GM12874 (cell line): ENCODE results near the gene KIF22.

Experiments
- TF ChIP-seq, protein P1 (sequence below): IDR thresholded peaks from 2 replicates; pipeline ENCODE4 v1.5.1; 2011; ENCODE audit warnings: low read depth, mild to moderate bottlenecking, control low read depth, low read length, moderate library complexity; ENCODE audit not compliant: insufficient read depth

The KIF22 gene

DNA sequence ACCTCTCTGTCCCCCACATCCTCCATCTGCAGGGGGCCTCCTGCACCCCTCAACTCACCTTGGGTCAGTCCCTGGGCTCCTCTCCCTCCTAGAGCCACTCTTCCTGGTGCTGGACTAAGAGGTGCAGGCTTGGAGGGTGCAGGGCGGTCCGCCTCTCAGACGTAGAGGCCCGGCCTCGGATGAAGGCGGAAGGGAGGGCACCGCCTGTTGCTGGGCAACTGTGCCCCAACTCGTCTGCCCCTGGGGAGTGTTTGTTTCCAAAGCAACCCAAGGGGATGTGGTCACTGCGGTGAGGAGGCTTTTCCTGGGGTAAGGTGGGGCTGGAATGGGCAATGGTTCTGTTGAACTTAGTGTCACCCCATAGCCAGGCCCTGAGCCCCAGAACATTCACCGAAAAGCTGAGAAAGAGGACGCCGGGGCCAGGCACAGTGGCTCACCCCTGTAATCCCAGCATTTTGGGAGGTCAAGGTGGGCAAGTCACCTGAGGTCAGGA lies 44.7 kb upstream of the KIF22 start, which contains the start of gene C16orf54:
C16orf54 (minus strand) TSS at position 138 of the 493 bp plus-strand sequence. CDS start 1,039 bp downstream, outside the sequence.
- TF ChIP-seq, protein P1, sequence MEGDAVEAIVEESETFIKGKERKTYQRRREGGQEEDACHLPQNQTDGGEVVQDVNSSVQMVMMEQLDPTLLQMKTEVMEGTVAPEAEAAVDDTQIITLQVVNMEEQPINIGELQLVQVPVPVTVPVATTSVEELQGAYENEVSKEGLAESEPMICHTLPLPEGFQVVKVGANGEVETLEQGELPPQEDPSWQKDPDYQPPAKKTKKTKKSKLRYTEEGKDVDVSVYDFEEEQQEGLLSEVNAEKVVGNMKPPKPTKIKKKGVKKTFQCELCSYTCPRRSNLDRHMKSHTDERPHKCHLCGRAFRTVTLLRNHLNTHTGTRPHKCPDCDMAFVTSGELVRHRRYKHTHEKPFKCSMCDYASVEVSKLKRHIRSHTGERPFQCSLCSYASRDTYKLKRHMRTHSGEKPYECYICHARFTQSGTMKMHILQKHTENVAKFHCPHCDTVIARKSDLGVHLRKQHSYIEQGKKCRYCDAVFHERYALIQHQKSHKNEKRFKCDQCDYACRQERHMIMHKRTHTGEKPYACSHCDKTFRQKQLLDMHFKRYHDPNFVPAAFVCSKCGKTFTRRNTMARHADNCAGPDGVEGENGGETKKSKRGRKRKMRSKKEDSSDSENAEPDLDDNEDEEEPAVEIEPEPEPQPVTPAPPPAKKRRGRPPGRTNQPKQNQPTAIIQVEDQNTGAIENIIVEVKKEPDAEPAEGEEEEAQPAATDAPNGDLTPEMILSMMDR: no peak

DNA sequence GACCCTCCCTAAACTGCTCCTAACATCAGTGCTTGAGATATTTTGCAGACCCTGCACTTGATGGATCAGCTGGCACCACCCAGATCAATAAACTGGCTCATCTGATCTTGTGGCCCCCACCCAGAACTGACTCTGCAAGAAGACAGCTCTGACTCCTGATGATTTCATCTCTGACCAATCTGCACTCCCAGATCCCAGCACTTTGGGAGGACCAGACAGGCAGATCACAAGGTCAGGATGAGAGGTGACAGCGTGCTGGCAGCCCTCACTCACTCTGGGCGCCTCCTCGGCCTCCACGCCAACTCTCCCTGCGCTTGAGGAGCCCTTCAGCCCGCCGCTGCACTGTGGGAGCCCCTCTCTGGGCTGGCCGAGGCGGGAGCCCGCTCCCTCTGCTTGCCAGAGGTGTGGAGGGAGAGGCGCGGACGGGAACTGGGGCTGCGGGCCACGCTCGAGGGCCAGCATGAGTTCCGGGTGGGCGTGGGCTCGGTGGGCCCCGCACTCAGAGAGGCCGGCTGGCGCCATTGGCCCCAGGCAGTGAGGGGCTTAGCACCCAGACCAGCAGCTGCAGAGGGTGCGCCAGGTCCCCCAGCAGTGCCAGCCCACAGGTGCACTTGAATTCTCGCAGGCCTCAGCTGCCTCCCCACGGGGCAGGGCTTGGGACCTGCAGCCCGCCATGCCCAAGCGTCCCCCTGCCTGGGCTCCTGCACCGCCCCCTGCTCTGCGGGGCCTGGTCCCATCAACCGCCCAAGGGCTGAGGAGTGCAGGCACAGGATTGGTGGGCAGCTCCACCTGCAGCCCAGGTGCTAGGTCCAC lies 42.4 kb upstream of the KIF22 start:
- TF ChIP-seq, protein P1: no peak

DNA sequence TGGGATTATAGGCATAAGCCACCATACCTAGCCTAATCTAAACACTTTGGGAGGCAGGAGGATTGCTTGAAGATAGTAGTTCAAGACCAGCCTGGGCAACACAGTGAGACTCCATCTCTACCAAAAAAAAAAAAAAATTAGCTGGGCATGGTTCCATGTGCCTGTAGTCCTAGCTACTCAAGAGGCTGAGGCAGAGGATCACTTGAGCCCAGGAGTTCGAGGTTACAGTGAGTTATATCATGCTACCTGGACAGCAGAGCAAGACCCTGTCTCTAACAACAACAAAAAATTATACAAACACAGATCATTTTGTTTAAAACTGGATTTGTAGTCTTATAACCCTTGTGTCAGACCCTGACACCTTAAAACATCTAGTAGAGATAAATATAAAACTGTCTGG lies 37.0 kb upstream of the KIF22 start:
- TF ChIP-seq, protein P1: no peak

DNA sequence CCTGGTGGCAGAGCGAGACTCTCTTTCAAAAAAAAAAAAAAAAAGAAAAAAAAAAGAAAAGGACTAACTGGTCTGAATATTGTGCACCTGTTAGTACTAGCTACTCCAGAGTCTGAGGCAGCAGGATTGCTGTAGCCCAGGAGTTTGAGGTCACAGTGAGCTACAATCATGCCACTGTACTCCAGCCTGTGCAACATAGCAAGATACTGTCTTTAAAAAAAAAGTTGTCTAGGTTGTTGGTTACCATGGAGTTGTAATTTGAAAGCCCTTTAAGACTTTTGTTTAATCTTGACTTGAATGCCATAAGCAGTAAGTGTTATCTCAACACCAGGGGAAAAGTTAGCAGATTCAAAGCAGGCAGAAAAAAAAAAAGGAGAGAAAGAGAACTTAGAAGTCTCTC lies 33.9 kb upstream of the KIF22 start:
- TF ChIP-seq, protein P1: no peak

DNA sequence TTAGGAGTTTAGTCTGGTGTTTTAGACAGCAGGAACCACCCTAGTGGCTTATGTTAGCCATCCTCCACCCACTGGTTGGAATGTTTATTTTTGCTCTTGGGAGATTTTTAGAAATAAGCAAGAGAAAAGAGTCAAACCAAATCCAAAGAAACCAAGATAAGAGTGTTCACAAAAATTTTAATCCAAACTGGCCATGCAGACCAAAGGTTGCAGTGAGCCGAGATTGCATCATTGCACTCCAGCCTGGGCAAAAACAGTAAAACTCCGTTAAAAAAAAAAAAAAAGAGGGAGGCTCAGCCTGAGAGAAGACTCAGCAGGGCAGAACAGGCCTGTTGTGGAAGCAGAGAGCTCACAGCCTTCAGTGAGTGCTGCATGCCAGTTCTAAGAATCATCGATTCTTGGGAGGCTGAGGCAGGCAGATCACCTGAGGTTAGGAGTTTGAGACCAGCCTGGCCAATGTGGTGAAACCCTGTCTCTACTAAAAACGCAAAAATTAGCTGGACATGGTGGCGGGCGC lies 32.5 kb upstream of the KIF22 start:
- TF ChIP-seq, protein P1: no peak

DNA sequence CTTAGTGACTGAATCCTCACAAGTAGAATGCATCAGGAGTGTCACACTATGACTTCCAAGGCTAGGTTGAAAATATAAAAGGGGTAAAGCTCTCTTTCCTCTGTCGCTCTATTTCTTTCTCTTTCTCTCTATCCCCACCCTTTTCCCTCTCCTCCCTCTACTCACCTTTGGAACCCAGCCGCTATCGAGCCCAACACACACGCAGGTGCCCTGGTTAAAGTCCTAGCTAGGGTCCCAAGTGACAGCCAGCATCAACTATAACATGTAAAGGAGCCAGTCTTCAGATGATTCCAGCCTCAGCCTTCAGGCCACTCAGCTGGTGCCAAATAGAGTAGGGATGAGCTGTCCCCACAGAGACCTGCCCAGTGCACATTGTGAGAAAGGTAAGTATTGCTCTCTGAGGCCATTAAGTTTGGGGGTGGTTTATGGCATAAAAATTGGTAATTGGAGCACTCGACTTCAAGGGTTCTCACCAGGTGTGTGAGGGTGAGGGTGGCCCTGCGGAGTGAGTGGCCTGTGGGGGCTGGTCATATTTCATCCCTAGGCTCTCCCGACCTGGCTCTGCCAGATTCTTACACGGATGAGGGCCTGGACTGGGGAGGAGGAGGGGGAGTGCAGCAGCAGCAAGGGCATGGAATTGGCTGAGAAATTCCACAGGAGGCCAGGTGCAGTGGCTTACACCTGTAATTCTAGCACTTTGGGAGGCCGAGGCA lies 29.8 kb upstream of the KIF22 start:
- TF ChIP-seq, protein P1: no peak

DNA sequence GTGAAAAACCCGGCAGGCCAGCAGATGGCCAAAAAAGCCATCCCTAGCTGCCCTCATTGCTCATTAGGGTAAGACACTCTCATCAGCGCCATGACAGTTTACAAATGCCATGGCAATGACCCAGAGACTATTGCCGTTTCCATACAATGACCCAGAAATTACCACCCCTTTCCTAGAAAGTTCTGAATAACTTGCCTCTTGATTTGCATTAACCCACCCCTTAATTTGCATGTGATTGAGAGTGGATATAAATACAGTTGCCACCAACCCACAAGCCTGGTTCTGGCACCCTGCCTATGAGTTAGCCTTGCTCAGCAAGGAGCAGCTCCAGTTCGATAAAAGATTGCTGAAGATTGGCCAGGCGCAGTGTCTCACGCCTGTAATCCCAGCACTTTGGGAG lies 28.7 kb upstream of the KIF22 start:
- TF ChIP-seq, protein P1: no peak
